Omental fat pad (tissue), 4 donors: ENCODE measurements around the gene ZSWIM3. TPM values are rescaled to one million over a fixed set of nuclear protein-coding genes. Genes with fewer than 3 reads are reported as not detected.
A peak's percentile ranks its signal among the peaks of the same experiment; 100 is the strongest.
"Not testable (repeated sequence)": the region's sequence is repeated elsewhere in the genome, so short reads cannot be mapped to it uniquely, and the experiment has no call there.

Experiments used
- ATAC-seq: fragments of 150-250 bp; one replicate; pipeline ENCODE4 v1.9.1; 2016; ENCODE audit warnings: mild to moderate bottlenecking, moderate library complexity; ENCODE audit not compliant: low FRiP score
- DNase-seq: peaks from one replicate; pipeline ENCODE4 v3.0.0-alpha.2; 2019; ENCODE audit warnings: low spot score
- CTCF ChIP-seq, 3 donors: fragments of 450-650 bp; IDR thresholded peaks; one replicate each; pipeline ENCODE4 v1.5.1; 2016 to 2017; ENCODE audit warnings: antibody characterized with exemption in 3 of 3, mild to moderate bottlenecking in 3 of 3, moderate library complexity in 2 of 3
- total RNA-seq, 4 donors: library from RNA; depleted of rRNA; stranded (reverse); fragments of >200 nt; gene quantifications; one replicate each; pipeline ENCODE4 v1.1.0, GENCODE V29; 2016

ZSWIM3 gene
- total RNA-seq, 4 donors from 2014 or later, result 2.3 to 5.0 (median 3.1) TPM

- ATAC-seq, result peak; percentile 37
- no peak for TF ChIP-seq CTCF (IDR thresholded peaks at IDR 0.05)
- no peak for DNase-seq
These were observed 10.4 kb downstream of the ZSWIM3 start for GRCh38 chr20:45867819-45868176.

GRCh38 chr20:45872626-45873025 lies 15.2 kb downstream of the ZSWIM3 start:
- DNase-seq (no peak), ATAC-seq (no peak)

GRCh38 chr20:45873409-45874103 lies 16.1 kb downstream of the ZSWIM3 start:
- DNase-seq (no peak), ATAC-seq (no peak)
- no peak for TF ChIP-seq CTCF (IDR thresholded peaks at IDR 0.05)

More at GRCh38 chr20:45872626-45873025, 15.2 kb downstream of the ZSWIM3 start:
- no peak for TF ChIP-seq CTCF (IDR thresholded peaks at IDR 0.05)

GRCh38 chr20:45874104-45874481 lies 16.7 kb downstream of the ZSWIM3 start:
- ATAC-seq, DNase-seq: not testable (repeated sequence)

GRCh38 chr20:45874576-45874975 lies 17.2 kb downstream of the ZSWIM3 start:
- ATAC-seq, result no peak
- no peak for DNase-seq
- no peak for TF ChIP-seq CTCF (IDR thresholded peaks at IDR 0.05)

- TF ChIP-seq CTCF (IDR thresholded peaks at IDR 0.05), result no peak
- DNase-seq, result no peak
- no peak for ATAC-seq
These were observed 20.8 kb downstream of the ZSWIM3 start for GRCh38 chr20:45878076-45878761.

GRCh38 chr20:45880988-45881788 lies 23.8 kb downstream of the ZSWIM3 start, which contains the start of gene ZSWIM1:
Gene ZSWIM1, plus strand, starts transcription at chr20:45881227. Its CDS starts 1,366 bp downstream, at chr20:45882593.
- peak; percentile 100 for DNase-seq
- no peak for TF ChIP-seq CTCF (IDR thresholded peaks at IDR 0.05)

More at GRCh38 chr20:45880988-45881788, 23.8 kb downstream of the ZSWIM3 start, which contains the start of gene ZSWIM1:
- peak; percentile 90 for ATAC-seq
